SK-N-SH treated with all-trans-retinoic acid at 6 μM for 48 hours (cell line): Measurements from ENCODE around the gene PRR11.

ENCODE experiments used
- ATAC-seq: fragments of 200-7000 bp; cut with Tn5 transposase; 3 replicates; pipeline ENCODE4 v1.9.1; 2020; ENCODE audit warnings: mild to moderate bottlenecking, moderate library complexity
- BACH2 ChIP-seq: fragments of 250-450 bp; sonication (Bioruptor Pico); IDR thresholded peaks from 2 replicates; pipeline ENCODE4 v1.9.0; 2021; ENCODE audit warnings: mild to moderate bottlenecking, borderline replicate concordance
- CREB5 ChIP-seq: fragments of 250-450 bp; sonication (Bioruptor Pico); IDR thresholded peaks from 2 replicates; pipeline ENCODE4 v1.5.1; 2020; ENCODE audit warnings: low read depth, mild to moderate bottlenecking, moderate library complexity
- ESRRG ChIP-seq: fragments of 250-450 bp; sonication (Bioruptor Pico); IDR thresholded peaks from 2 replicates; pipeline ENCODE4 v1.6.1; 2021; ENCODE audit warnings: mild to moderate bottlenecking
- GLIS3 ChIP-seq: fragments of 250-450 bp; sonication (Bioruptor Pico); IDR thresholded peaks from 2 replicates; pipeline ENCODE4 v1.5.0; 2020; ENCODE audit warnings: mild to moderate bottlenecking, moderate library complexity
- ISL1 ChIP-seq: fragments of 250-450 bp; sonication (Bioruptor Pico); IDR thresholded peaks from 2 replicates; pipeline ENCODE4 v2.1.2; 2022; ENCODE audit warnings: mild to moderate bottlenecking, moderate library complexity
- OSR1 ChIP-seq: fragments of 250-450 bp; sonication (Bioruptor Pico); IDR thresholded peaks from 2 replicates; pipeline ENCODE4 v1.8.0; 2022; ENCODE audit warnings: moderate library complexity, mild to moderate bottlenecking, inconsistent platforms
- PATZ1 ChIP-seq: fragments of 250-450 bp; sonication (Bioruptor Pico); IDR thresholded peaks from 2 replicates; pipeline ENCODE4 v1.8.0; 2020; ENCODE audit warnings: mild to moderate bottlenecking, moderate library complexity, borderline replicate concordance
- POU6F1 ChIP-seq: fragments of 250-450 bp; sonication (Bioruptor Pico); IDR thresholded peaks from 2 replicates; pipeline ENCODE4 v1.8.0; 2021; ENCODE audit warnings: low read depth, mild to moderate bottlenecking, moderate library complexity, borderline replicate concordance
- PPARA ChIP-seq: fragments of 250-450 bp; sonication (Bioruptor Pico); IDR thresholded peaks from 2 replicates; pipeline ENCODE4 v1.5.0; 2020; ENCODE audit warnings: mild to moderate bottlenecking, borderline replicate concordance
- RARB ChIP-seq: fragments of 250-450 bp; sonication (Bioruptor Pico); IDR thresholded peaks from 2 replicates; pipeline ENCODE4 v1.8.0; 2021; ENCODE audit warnings: mild to moderate bottlenecking, moderate library complexity
- SNAI2 ChIP-seq: fragments of 250-450 bp; sonication (Bioruptor Pico); IDR thresholded peaks from 2 replicates; pipeline ENCODE4 v1.5.0; 2020; ENCODE audit warnings: mild to moderate bottlenecking, moderate library complexity
- TCF4 ChIP-seq: fragments of 250-450 bp; sonication (Bioruptor Pico); IDR thresholded peaks from 2 replicates; pipeline ENCODE4 v1.8.0; 2021; ENCODE audit warnings: mild to moderate bottlenecking, moderate library complexity, borderline replicate concordance
- ZFP3 ChIP-seq: fragments of 250-450 bp; sonication (Bioruptor Pico); IDR thresholded peaks from 2 replicates; pipeline ENCODE4 v1.5.0; 2020; ENCODE audit warnings: mild to moderate bottlenecking, moderate library complexity
- ZFP30 ChIP-seq: fragments of 450-650 bp; formaldehyde crosslinking; IDR thresholded peaks from 2 replicates; pipeline ENCODE4 v1.5.0; 2022; ENCODE audit warnings: mild to moderate bottlenecking, moderate library complexity
- ZNF565 ChIP-seq: fragments of 450-650 bp; formaldehyde crosslinking; conservative IDR thresholded peaks from 2 replicates; pipeline ENCODE4 v1.5.0; 2020; ENCODE audit warnings: low read depth, mild to moderate bottlenecking, moderate library complexity
- ZNF70 ChIP-seq: fragments of 450-650 bp; formaldehyde crosslinking; IDR thresholded peaks from 2 replicates; pipeline ENCODE4 v1.5.0; 2020; ENCODE audit warnings: mild to moderate bottlenecking, moderate library complexity
- ZNF8 ChIP-seq: fragments of 450-650 bp; formaldehyde crosslinking; IDR thresholded peaks from 2 replicates; pipeline ENCODE4 v1.5.0; 2020; ENCODE audit warnings: mild to moderate bottlenecking, moderate library complexity
- TF ChIP-seq, protein P1 (sequence below): fragments of 250-450 bp; sonication (Bioruptor Pico); IDR thresholded peaks from 2 replicates; pipeline ENCODE4 v1.5.0; 2020; ENCODE audit warnings: mild to moderate bottlenecking, moderate library complexity
- TF ChIP-seq, protein P2 (sequence below): fragments of 250-450 bp; sonication (Bioruptor Pico); IDR thresholded peaks from 2 replicates; pipeline ENCODE4 v1.5.1; 2021; ENCODE audit warnings: mild to moderate bottlenecking, moderate library complexity

The PRR11 gene

DNA sequence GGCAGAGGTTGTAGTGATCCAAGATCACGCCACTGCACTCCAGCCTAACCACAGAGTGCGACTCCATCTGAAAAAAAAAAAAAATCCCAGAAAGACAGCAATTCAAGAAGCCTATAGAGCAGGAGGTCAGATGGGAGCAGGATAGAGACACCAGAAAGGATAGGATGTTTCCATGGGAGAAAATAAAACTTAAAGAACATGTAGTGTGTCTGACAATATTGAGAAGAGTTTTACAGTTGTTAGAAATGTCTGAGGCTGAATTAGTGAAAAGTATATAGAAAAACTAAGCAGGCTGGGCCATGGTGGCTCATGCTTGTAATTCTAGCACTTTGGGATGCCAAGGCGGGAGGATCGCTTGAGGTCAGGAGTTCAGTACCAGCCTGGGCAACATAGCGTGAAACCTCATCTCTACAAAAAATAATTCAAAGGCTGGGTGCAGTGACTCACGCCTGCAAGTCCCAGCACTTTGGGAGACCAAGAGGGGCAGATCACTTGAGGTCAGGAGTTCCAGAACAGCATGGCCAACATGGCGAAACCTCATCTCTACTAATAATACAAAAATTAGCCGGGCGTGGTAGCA is 33.6 kb upstream of the PRR11 start:
- no peak for ATAC-seq
- no peak for TF ChIP-seq SNAI2 (CRISPR knock-in tag)
- TF ChIP-seq ISL1 (CRISPR knock-in tag), result no peak
- no peak for TF ChIP-seq TCF4
- TF ChIP-seq BACH2 (CRISPR knock-in tag), result no peak
- TF ChIP-seq PATZ1 (CRISPR knock-in tag), result no peak
- TF ChIP-seq ESRRG, result no peak
- TF ChIP-seq GLIS3 (CRISPR knock-in tag), result no peak
- no peak for TF ChIP-seq CREB5 (CRISPR knock-in tag)
- TF ChIP-seq OSR1 (CRISPR knock-in tag), result no peak
- no peak for TF ChIP-seq POU6F1 (CRISPR knock-in tag)
- TF ChIP-seq, protein P1, sequence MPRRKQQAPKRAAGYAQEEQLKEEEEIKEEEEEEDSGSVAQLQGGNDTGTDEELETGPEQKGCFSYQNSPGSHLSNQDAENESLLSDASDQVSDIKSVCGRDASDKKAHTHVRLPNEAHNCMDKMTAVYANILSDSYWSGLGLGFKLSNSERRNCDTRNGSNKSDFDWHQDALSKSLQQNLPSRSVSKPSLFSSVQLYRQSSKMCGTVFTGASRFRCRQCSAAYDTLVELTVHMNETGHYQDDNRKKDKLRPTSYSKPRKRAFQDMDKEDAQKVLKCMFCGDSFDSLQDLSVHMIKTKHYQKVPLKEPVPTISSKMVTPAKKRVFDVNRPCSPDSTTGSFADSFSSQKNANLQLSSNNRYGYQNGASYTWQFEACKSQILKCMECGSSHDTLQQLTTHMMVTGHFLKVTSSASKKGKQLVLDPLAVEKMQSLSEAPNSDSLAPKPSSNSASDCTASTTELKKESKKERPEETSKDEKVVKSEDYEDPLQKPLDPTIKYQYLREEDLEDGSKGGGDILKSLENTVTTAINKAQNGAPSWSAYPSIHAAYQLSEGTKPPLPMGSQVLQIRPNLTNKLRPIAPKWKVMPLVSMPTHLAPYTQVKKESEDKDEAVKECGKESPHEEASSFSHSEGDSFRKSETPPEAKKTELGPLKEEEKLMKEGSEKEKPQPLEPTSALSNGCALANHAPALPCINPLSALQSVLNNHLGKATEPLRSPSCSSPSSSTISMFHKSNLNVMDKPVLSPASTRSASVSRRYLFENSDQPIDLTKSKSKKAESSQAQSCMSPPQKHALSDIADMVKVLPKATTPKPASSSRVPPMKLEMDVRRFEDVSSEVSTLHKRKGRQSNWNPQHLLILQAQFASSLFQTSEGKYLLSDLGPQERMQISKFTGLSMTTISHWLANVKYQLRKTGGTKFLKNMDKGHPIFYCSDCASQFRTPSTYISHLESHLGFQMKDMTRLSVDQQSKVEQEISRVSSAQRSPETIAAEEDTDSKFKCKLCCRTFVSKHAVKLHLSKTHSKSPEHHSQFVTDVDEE (CRISPR knock-in tag), result no peak

DNA sequence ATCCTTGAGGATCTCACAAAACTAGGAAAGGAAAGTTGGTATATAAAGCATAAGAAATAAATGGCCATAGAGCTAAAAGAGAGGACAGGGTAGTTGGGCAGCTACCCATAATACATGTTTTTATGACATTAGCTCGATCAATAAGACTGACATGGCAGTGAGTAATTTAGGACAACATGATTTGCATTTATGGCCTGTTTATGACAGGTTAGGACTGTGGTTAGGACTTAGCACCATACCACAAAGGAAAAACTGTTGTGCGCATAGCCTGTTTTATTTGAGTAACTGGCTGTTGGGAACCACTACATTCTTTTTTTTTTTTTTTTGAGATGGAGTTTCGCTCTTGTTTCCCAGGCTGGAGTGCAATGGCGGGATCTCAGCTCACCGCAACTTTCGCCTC is 30.9 kb upstream of the PRR11 start:
- TF ChIP-seq TCF4, result no peak
- no peak for TF ChIP-seq ZFP3 (CRISPR knock-in tag)
- TF ChIP-seq GLIS3 (CRISPR knock-in tag), result no peak
- no peak for TF ChIP-seq ZFP30 (CRISPR knock-in tag)
- TF ChIP-seq ESRRG, result no peak
- no peak for TF ChIP-seq PPARA (CRISPR knock-in tag)
- no peak for TF ChIP-seq CREB5 (CRISPR knock-in tag)
- TF ChIP-seq POU6F1 (CRISPR knock-in tag), result no peak
- TF ChIP-seq OSR1 (CRISPR knock-in tag), result no peak
- no peak for TF ChIP-seq ZNF565 (CRISPR knock-in tag)
- TF ChIP-seq ISL1 (CRISPR knock-in tag), result no peak
- TF ChIP-seq RARB (CRISPR knock-in tag), result no peak
- TF ChIP-seq SNAI2 (CRISPR knock-in tag), result no peak
- TF ChIP-seq, protein P2, sequence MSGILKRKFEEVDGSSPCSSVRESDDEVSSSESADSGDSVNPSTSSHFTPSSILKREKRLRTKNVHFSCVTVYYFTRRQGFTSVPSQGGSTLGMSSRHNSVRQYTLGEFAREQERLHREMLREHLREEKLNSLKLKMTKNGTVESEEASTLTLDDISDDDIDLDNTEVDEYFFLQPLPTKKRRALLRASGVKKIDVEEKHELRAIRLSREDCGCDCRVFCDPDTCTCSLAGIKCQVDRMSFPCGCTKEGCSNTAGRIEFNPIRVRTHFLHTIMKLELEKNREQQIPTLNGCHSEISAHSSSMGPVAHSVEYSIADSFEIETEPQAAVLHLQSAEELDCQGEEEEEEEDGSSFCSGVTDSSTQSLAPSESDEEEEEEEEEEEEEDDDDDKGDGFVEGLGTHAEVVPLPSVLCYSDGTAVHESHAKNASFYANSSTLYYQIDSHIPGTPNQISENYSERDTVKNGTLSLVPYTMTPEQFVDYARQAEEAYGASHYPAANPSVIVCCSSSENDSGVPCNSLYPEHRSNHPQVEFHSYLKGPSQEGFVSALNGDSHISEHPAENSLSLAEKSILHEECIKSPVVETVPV, result no peak
- TF ChIP-seq ZNF8 (CRISPR knock-in tag), result no peak
- no peak for TF ChIP-seq ZNF70
- no peak for TF ChIP-seq PATZ1 (CRISPR knock-in tag)
- TF ChIP-seq, all 23 proteins: peak for 0
- no peak for ATAC-seq
